HepG2 (cell line): ENCODE measurements around the gene SHISA9. TPM values are rescaled to one million over a fixed set of nuclear protein-coding genes. Genes with fewer than 3 reads are reported as not detected.

Source experiments
- ATAC-seq: fragments of 200-7000 bp; cut with Tn5 transposase; 3 replicates; pipeline ENCODE4 v1.9.1; 2020; ENCODE audit warnings: mild to moderate bottlenecking, moderate library complexity
- BruUV-seq: library from RNA; stranded (reverse); fragments of 400-500 nt; replicated peaks from 2 replicates; lab custom pipeline; 2021; lab: Mats Ljungman, UMichigan
- CTCF ChIA-PET: fragments of 300-600 bp; formaldehyde crosslinking; extraction: SDS; loops from one replicate; lab custom pipeline; 2021; ENCODE audit warnings: low total read pairs, inconsistent platforms, low intra/inter-chr PET ratio; lab: Yijun Ruan, JAX
- POLR2A ChIA-PET: fragments of 350-600 bp; sonication (Branson Sonifier 250); formaldehyde crosslinking; loops from one replicate; lab custom pipeline; 2020; ENCODE audit warnings: antibody characterized with exemption, inconsistent platforms; lab: Yijun Ruan, JAX
- DNase-seq: peaks from one replicate; pipeline ENCODE4 v3.0.0-alpha.2; 2015; ENCODE audit warnings: low spot score
- FAIRE-seq: peaks from 3 replicates; lab custom pipeline; 2011; peaks lifted over from hg19 to GRCh38; lab: Jason Lieb, UNC
- H2AFZ ChIP-seq: one replicate; pipeline ENCODE4 v1.6.1; 2011; ENCODE audit warnings: low read length, inconsistent platforms
- H3K27ac ChIP-seq: fragments of 300-600 bp; 3 replicates; pipeline ENCODE4 v1.8.0; 2011; ENCODE audit warnings: mixed run types, mild to moderate bottlenecking, mixed read lengths, low read length, inconsistent platforms; ENCODE audit not compliant: insufficient read depth; ENCODE audit errors: extremely low read length
- H3K27me3 ChIP-seq, 2 experiments: fragments of 200-600 bp in 1 of 2; 2 replicates in 1 of 2; 3 replicates in 1 of 2; pipeline versions ENCODE4 v1.6.0 to v1.8.0; 2011; ENCODE audit warnings: low read length in 2 of 2, mild to moderate bottlenecking in 2 of 2, moderate library complexity in 2 of 2, inconsistent platforms in 1 of 2; ENCODE audit not compliant: insufficient read depth in 2 of 2, control insufficient read depth in 1 of 2
- H3K36me3 ChIP-seq, 2 experiments: fragments of 200-600 bp in 1 of 2; replicated peaks in 1 of 2; 2 replicates in 1 of 2; 3 replicates in 1 of 2; pipeline versions ENCODE4 v1.5.1 to v1.8.0; 2011; ENCODE audit warnings: low read length in 2 of 2, inconsistent platforms in 1 of 2; ENCODE audit not compliant: insufficient read depth in 2 of 2, control insufficient read depth in 1 of 2
- H3K4me1 ChIP-seq: 2 replicates; pipeline ENCODE4 v1.5.1; 2012; ENCODE audit warnings: low read length, inconsistent platforms; ENCODE audit not compliant: insufficient read depth
- H3K4me2 ChIP-seq: 2 replicates; pipeline ENCODE4 v1.6.0; 2011; ENCODE audit warnings: low read depth, low read length, inconsistent platforms
- H3K4me3 ChIP-seq, 3 experiments: fragments of 200-600 bp in 1 of 3; sonication (generic), shearing (Covaris generic) in 1 of 3; replicated peaks in 1 of 3; 2 replicates each; pipeline ENCODE4 v1.5.1; 2011 to 2016; ENCODE audit warnings: low read length in 3 of 3, inconsistent platforms in 2 of 3, low read depth in 2 of 3, mild to moderate bottlenecking in 2 of 3, control low read depth in 1 of 3, mixed read lengths in 1 of 3; ENCODE audit not compliant: insufficient read depth in 1 of 3
- H3K79me2 ChIP-seq: one replicate; pipeline ENCODE4 v1.6.1; 2011; ENCODE audit warnings: low read length, inconsistent platforms; ENCODE audit not compliant: insufficient read depth
- H3K9ac ChIP-seq: 2 replicates; pipeline ENCODE4 v1.6.0; 2011; ENCODE audit warnings: mild to moderate bottlenecking, low read depth, low read length, inconsistent platforms; ENCODE audit not compliant: insufficient read depth
- H3K9me3 ChIP-seq: 2 replicates; pipeline ENCODE4 v1.5.1; 2012; ENCODE audit warnings: mild to moderate bottlenecking, low read length
- H4K20me1 ChIP-seq: 2 replicates; pipeline ENCODE4 v1.6.0; 2011; ENCODE audit warnings: inconsistent platforms, mild to moderate bottlenecking, low read length, moderate library complexity; ENCODE audit not compliant: insufficient read depth
- ERF ChIP-seq: IDR thresholded peaks from 2 replicates; pipeline ENCODE4 v1.6.1; 2018; ENCODE audit warnings: missing biosample characterization, missing genetic modification reagents
- HNF1B ChIP-seq: sonication (generic); formaldehyde crosslinking; IDR thresholded peaks from 2 replicates; pipeline ENCODE4 v1.5.1; 2020; ENCODE audit warnings: mild to moderate bottlenecking, moderate library complexity, missing genetic modification reagents
- KAT7 ChIP-seq: IDR thresholded peaks from 2 replicates; pipeline ENCODE4 v1.6.1; 2018; ENCODE audit warnings: borderline replicate concordance, missing compliant biosample characterization
- NCOR1 ChIP-seq: fragments of 200-600 bp; sonication (generic); IDR thresholded peaks from 2 replicates; pipeline ENCODE4 v1.7.0; 2017; ENCODE audit warnings: antibody characterized with exemption, low read length, borderline replicate concordance
- TFDP1 ChIP-seq: IDR thresholded peaks from 2 replicates; pipeline ENCODE4 v1.6.1; 2016; ENCODE audit warnings: missing compliant biosample characterization, missing genetic modification reagents, borderline replicate concordance
- TRIM24 ChIP-seq: sonication (generic); formaldehyde crosslinking; IDR thresholded peaks from 2 replicates; pipeline ENCODE4 v1.8.0; 2022; ENCODE audit warnings: mild to moderate bottlenecking, missing genetic modification reagents
- ZBTB8A ChIP-seq: sonication (generic); formaldehyde crosslinking; IDR thresholded peaks from 2 replicates; pipeline ENCODE4 v1.4.0; 2020; ENCODE audit warnings: mild to moderate bottlenecking, low read depth, missing genetic modification reagents, borderline replicate concordance
- ZNF234 ChIP-seq: sonication (generic); formaldehyde crosslinking; conservative IDR thresholded peaks from 2 replicates; pipeline ENCODE4 v1.5.1; 2020; ENCODE audit warnings: mild to moderate bottlenecking, missing genetic modification reagents
- ZNF460 ChIP-seq: sonication (generic); formaldehyde crosslinking; IDR thresholded peaks from 2 replicates; pipeline ENCODE4 v1.5.1; 2020; ENCODE audit warnings: missing genetic modification reagents, mild to moderate bottlenecking, borderline replicate concordance
- ZNF598 ChIP-seq: sonication (generic); formaldehyde crosslinking; IDR thresholded peaks from 2 replicates; pipeline ENCODE4 v1.5.1; 2020; ENCODE audit warnings: mild to moderate bottlenecking, missing genetic modification reagents, borderline replicate concordance
- WGBS: methylation state at CpG from one replicate; pipeline ENCODE4 v1.1.6; 2017; ENCODE audit warnings: low lambda C conversion rate; 5-methylcytosine and 5-hydroxymethylcytosine counted together
- in situ Hi-C: cut with HindIII; loops from 2 replicates; pipeline ENCODE4 v1.10.0; 2017; ENCODE audit warnings: low pct_unique_long_range_greater_than_20kb; ENCODE audit not compliant: extremely low pct_ligation_motif_present
- intact Hi-C: fragments of 100-400 bp; cut with micrococcal nuclease; formaldehyde crosslinking; loops from one replicate; pipeline ENCODE4 v1.10.0; 2022; ENCODE audit not compliant: unreplicated experiment
- polyA plus RNA-seq, 8 experiments: library from polyadenylated mRNA; depleted of rRNA in 3 of 8; stranded (reverse) in 7 of 8; unstranded in 1 of 8; fragments of >200 nt; fragmentation: Illumina TruSeq in 4 of 8; extraction: Trizol in 4 of 8; gene quantifications; 2 replicates each; pipeline versions ENCODE4 v1.2.1 to v1.2.3, GENCODE V29; 2011 to 2016; ENCODE audit warnings: low read depth in 4 of 8, missing spikeins in 1 of 8, mixed read lengths in 1 of 8; ENCODE audit not compliant: insufficient read depth in 1 of 8
- total RNA-seq, 5 experiments: library from RNA; depleted of rRNA; stranded (reverse); fragments of >200 nt; fragmentation: Illumina TruSeq; extraction: Trizol; gene quantifications; 2 replicates each; pipeline ENCODE4 v1.2.3, GENCODE V29; 2016; ENCODE audit warnings: low read depth in 1 of 5

SHISA9 gene
- total and polyA plus RNA-seq, 2 of the 13 experiments (the other 11 are each of a cell fraction or from before 2014, with no cell fraction given), result 0.01 TPM; not detected in 1

DNA sequence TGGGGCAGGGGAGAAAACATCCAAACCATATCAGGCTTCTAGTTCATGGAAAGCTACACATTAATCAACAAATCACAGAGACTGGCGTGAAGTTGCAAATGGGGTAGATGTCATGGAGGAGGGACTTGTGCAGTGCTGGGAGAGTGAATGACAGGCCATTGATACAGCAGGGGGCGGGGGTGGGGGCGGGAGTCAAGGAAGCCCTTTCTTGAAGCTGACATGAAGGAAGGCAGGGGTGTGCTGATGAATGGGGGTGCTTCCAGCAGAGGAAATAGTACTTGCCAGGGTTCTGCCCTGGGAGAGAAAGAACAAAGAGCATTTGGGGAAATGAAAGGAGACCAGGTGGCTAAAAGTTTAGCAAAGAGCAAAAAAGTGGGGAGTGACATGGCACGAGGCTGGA, 269.9 kb downstream of the SHISA9 start:
- Histone ChIP-seq H3K4me2 (no peak overlapping the region), H4K20me1 (no peaks in the 10 kb centered on the region), H3K4me1 (no peaks in the 10 kb centered on the region), H3K9ac (no peak overlapping the region), H3K27ac (no peak overlapping the region), H3K27me3 (peaks cover 0 to 4% of the 10 kb centered on the region in 2 experiments; a peak in 1 of 5 replicates), H3K36me3 (no peaks in the 10 kb centered on the region), H3K4me3 (no peak overlapping the region), H3K79me2 (no peaks in the 10 kb centered on the region), H3K9me3 (no peaks in the 10 kb centered on the region), H2AFZ (no peak overlapping the region)
- in situ Hi-C loops, result no loop called here
- ChIA-PET POLR2A (no interaction called here), CTCF (no interaction called here)
- FAIRE-seq (no peak), DNase-seq (no peak), ATAC-seq (no peak)
- TF ChIP-seq KAT7 (CRISPR knock-in tag) (no peak), TRIM24 (CRISPR knock-in tag) (no peak), ZBTB8A (CRISPR knock-in tag) (no peak), ZNF460 (CRISPR knock-in tag) (no peak), HNF1B (no peak), ZNF234 (no peak), ERF (CRISPR knock-in tag) (no peak), TFDP1 (no peak), NCOR1 (no peak), ZNF598 (CRISPR knock-in tag) (no peak)
- WGBS, result 22% methylated on average over 4 of the region's 4 CpGs
- no TSS peak for BruUV-seq
- intact Hi-C loops, result no loop called here
